Endothelial cell (in vitro differentiated cells): ENCODE measurements around the gene GGCT. TPM values are rescaled to one million over a fixed set of nuclear protein-coding genes. Genes with fewer than 3 reads are reported as not detected.

Experiments used
- DNase-seq: peaks from one replicate; pipeline ENCODE4 v3.0.0; 2021; ENCODE audit warnings: low spot score
- H3K27ac Mint-ChIP-seq: one replicate; pipeline ENCODE4 v1.8.0; 2021; ENCODE audit warnings: mixed read lengths, inconsistent platforms; ENCODE audit not compliant: unreplicated experiment
- H3K27me3 Mint-ChIP-seq: one replicate; pipeline ENCODE4 v1.8.0; 2021; ENCODE audit warnings: mild to moderate bottlenecking, moderate library complexity, mixed read lengths, inconsistent platforms; ENCODE audit not compliant: unreplicated experiment
- H3K36me3 Mint-ChIP-seq: one replicate; pipeline ENCODE4 v1.8.0; 2021; ENCODE audit warnings: mild to moderate bottlenecking, low read depth, mixed read lengths, inconsistent platforms; ENCODE audit not compliant: unreplicated experiment
- H3K4me1 Mint-ChIP-seq: one replicate; pipeline ENCODE4 v1.8.0; 2021; ENCODE audit warnings: mild to moderate bottlenecking, mixed read lengths, inconsistent platforms; ENCODE audit not compliant: unreplicated experiment
- H3K4me3 Mint-ChIP-seq: one replicate; pipeline ENCODE4 v1.8.0; 2021; ENCODE audit warnings: mild to moderate bottlenecking, mixed read lengths, inconsistent platforms; ENCODE audit not compliant: unreplicated experiment
- H3K9me3 Mint-ChIP-seq: one replicate; pipeline ENCODE4 v1.8.0; 2021; ENCODE audit warnings: mixed read lengths, inconsistent platforms; ENCODE audit not compliant: unreplicated experiment
- CTCF ChIP-seq: fragments of 200-600 bp; sonication (generic); IDR thresholded peaks from one replicate; pipeline ENCODE4 v1.5.0; 2021; ENCODE audit warnings: antibody characterized with exemption; ENCODE audit not compliant: unreplicated experiment
- total RNA-seq: library from RNA; stranded (reverse); fragmentation: NEBNext Ultra II Directional; extraction: Animal tissue kit (Norgen Biotek cat#: 25700); gene quantifications from one replicate; pipeline ENCODE4 v1.2.1, GENCODE V29; 2021; ENCODE audit not compliant: unreplicated experiment

Gene GGCT
- total RNA-seq, 1 donor from 2014 or later = 34.0 TPM

GRCh38 chr7:30502470-30503251 lies 2.0 kb downstream of the GGCT start:
- Mint-ChIP-seq H3K27me3 (no peaks in the 10 kb centered on the region), H3K9me3 (no peaks in the 10 kb centered on the region), H3K4me1 (peaks cover 14% of the 10 kb centered on the region), H3K27ac (no peak overlapping the region), H3K4me3 (no peak overlapping the region), H3K36me3 (peaks cover 5% of the 10 kb centered on the region)
- no peak for TF ChIP-seq CTCF
- DNase-seq = no peak

- H3K27ac Mint-ChIP-seq = no peak overlapping the region
- H3K4me1 Mint-ChIP-seq = peaks cover 14% of the 10 kb centered on the region
- H3K36me3 Mint-ChIP-seq = peaks cover 14% of the 10 kb centered on the region
- DNase-seq = no peak
- TF ChIP-seq CTCF = no peak
- H3K4me3 Mint-ChIP-seq = no peak overlapping the region
- no peaks in the 10 kb centered on the region for H3K9me3 Mint-ChIP-seq
- H3K27me3 Mint-ChIP-seq = no peaks in the 10 kb centered on the region
These were observed 3.4 kb downstream of the GGCT start for GRCh38 chr7:30501264-30501663.

GRCh38 chr7:30493228-30493627 lies 11.4 kb downstream of the GGCT start:
- no peaks in the 10 kb centered on the region for H3K9me3 Mint-ChIP-seq
- no peak overlapping the region for H3K27ac Mint-ChIP-seq
- H3K36me3 Mint-ChIP-seq = peaks cover 20% of the 10 kb centered on the region
- no peak overlapping the region for H3K4me3 Mint-ChIP-seq
- H3K27me3 Mint-ChIP-seq = no peaks in the 10 kb centered on the region
- H3K4me1 Mint-ChIP-seq = no peaks in the 10 kb centered on the region
- DNase-seq = no peak
- TF ChIP-seq CTCF = no peak

GRCh38 chr7:30491417-30491816 lies 13.2 kb downstream of the GGCT start:
- no peak overlapping the region for H3K4me3 Mint-ChIP-seq
- DNase-seq = no peak
- H3K9me3 Mint-ChIP-seq = no peaks in the 10 kb centered on the region
- no peaks in the 10 kb centered on the region for H3K27me3 Mint-ChIP-seq
- no peak overlapping the region for H3K27ac Mint-ChIP-seq
- no peaks in the 10 kb centered on the region for H3K4me1 Mint-ChIP-seq
- H3K36me3 Mint-ChIP-seq = peaks cover 13% of the 10 kb centered on the region
- no peak for TF ChIP-seq CTCF

- no peaks in the 10 kb centered on the region for H3K27me3 Mint-ChIP-seq
- no peaks in the 10 kb centered on the region for H3K36me3 Mint-ChIP-seq
- no peak for DNase-seq
- H3K4me3 Mint-ChIP-seq = no peak overlapping the region
- no peaks in the 10 kb centered on the region for H3K9me3 Mint-ChIP-seq
- TF ChIP-seq CTCF = no peak
- H3K27ac Mint-ChIP-seq = no peak overlapping the region
- H3K4me1 Mint-ChIP-seq = no peaks in the 10 kb centered on the region
These were observed 17.3 kb downstream of the GGCT start for GRCh38 chr7:30487371-30487770.
